NCI-H748 treated with DMSO at 0.1 percent for 48 hours (cell line): ENCODE data around the gene C2orf49.

Experiments used
- DNase-seq: peaks from one replicate; lab custom pipeline; 2025; lab: John Stamatoyannopoulos, UW

Gene C2orf49

DNA sequence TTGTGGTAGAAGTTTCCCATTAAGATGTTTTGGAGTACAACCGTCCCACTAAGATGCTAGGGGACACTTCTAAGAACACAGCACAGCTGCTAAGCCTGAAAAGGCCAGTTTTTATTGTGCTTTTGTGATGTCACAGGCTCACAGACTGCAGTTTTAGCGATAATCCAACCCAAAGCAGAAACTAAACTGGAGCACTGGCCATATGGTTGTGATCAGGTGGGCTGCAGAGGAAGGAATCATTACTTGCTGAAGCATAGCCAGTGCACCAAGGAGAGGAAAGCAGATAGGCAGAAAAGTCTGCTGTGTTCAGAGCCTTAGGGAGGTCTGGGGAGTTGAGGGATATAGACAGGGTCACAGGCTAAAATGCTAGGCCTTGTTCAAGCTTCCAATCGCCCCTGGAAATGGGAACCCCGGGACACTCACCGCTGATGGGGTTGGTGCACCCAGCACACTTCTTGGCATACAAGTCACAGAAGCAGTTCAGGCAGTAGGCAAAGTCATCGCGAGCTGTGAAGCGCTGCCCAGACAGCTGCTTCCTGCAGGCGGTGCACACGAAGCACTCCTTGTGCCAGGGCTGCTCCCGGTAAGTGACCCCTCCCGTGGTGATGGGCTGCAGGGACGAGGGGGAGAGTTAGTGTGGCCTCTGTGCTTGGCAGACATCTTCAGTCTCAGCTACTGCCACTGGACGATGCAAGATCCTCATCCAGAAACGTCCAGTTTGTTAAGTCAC is 25.7 kb downstream of the C2orf49 start:
- DNase-seq, result no peak

DNA sequence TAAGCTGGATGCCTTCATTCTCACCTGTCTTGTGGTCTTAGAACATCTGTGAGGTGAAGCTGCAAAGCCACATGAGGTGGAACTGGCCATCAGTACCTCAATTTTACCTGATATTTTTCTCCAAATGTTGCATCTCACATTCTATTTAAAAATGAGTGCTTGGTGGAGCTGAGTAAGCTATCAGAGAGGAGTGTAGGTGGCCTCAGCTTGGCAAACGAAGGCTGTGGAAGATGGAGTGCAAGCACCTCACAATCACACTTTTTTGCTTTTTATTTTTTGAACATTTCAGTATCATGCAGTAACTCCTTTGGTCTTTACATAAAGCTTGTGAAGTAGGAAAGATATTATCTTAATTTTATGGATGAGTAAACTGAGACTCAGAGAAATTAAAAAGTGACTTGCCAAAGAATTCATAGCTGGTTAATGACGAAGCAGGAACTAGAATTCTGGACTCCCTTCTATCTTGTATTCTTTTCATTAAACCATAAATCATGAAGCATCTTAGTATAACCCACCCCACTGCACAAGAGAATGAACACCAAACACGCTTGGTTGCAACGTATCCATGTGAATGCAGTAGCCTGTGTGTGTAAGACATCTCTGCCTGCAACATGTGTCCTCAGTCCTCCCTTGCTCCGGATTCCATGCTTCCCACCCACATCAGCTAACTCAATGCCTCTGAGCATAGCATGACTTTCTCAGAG is 27.2 kb downstream of the C2orf49 start:
- DNase-seq, result no peak

DNA sequence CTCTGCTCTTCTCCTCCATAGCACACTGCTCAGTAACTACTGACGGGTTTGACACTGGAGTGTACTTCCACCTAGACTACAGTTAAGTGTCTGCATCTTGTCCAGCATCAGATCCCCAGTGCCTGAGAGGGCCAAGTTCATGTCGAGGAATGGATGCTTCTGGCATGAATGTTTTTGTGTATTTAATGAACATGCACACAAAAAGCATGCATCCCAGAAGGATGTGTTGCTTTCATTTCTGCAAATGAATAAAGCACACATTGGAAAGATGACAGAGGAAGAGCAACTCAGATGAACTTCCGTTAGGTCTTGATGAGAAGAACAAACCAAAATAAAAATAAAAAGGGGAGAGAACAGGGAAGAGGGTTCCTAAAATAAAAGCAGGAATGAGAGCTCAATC is 27.9 kb downstream of the C2orf49 start:
- no peak for DNase-seq

DNA sequence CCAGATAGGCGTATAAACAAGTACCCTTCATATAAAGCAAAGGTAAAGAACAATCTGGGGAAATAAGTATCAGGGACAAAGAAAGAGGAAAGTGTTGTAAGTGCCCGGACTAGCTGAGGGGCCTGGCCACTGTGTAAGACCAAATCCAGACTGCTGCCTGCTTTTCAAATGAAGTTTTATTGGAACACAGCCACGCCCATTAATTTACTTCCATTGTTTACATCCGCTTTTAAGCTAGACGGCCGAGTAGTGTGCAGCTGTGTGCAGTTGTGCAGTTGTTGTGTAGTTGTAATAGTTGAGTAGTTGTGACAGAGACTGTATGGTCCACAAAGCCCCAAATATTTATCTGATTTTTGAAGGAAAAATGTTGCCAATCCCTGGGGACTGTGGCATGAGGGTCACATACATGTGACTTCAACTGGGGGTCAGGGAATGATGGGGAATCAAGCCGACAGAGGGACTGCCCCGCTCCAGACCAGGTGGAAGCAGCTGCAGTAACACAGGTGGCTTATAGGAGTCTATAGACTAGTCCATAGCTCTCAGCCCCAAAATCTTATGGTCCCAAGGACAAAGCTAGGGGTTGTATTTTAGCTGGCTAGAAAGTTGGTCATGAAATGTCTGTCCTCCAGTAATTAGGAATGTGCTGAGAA is 31.5 kb downstream of the C2orf49 start:
- no peak for DNase-seq

DNA sequence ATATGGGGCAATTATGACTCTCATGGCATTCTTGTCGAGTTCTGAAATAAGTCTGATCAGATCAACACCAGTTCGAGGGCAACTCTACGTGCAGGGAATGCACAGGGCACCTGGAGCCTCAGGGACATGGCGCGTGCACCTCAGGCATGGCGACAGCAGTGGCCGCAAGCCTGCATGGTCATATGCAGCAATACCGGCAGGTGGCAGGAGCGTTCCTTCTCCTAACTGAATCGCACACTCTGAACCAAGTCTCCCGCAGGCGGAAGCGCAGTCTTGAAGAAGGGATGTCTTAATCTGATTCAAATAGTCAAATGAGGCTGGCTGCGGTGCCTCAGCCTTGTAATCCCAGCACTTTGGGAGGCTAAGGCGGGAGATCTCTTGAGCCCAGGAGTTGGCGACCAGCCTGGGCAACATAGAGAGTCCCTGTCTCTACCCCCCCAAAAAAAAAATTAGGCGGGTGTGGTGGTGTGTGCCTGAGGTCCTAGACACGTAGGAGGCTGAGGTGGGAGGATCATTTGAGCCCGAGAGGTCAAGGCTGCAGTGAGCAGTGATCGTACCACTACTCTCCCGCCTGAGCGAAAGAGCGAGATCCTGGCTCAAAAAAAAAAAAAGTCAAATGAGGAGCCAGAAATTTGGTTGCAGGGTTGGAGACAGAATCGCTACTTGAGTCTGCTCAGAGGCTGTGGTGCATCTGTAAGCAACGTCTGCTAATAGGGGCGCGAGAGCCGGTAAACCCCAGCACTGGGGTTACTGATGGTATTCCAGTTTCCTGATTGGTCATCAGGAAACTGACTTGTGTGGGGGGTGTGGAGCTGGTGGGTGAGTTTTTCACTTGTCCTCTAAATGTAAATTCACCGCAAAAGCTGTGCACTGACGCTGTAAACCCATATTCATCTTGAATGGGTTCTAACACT is 32.7 kb downstream of the C2orf49 start:
- peak; percentile 29 for DNase-seq

DNA sequence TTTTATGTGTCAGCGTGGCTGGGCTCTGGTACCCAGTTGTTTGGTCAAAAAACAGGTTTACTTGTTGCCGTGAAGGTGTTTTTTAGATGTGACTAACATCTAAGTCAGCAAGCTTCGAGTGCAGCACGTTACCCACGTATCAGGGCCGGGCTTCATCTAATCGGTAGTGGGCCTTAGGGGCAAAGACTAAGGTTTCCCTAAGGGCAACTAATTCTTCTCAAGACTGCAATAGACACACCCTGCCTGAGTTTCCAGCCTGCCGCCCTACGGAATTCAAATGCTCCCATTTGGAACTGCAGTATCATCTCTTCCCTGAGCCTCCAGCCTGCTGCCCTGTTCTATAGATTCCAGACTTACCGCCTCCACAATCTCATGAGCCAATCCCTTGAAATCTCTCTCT is 33.8 kb downstream of the C2orf49 start:
- no peak for DNase-seq

DNA sequence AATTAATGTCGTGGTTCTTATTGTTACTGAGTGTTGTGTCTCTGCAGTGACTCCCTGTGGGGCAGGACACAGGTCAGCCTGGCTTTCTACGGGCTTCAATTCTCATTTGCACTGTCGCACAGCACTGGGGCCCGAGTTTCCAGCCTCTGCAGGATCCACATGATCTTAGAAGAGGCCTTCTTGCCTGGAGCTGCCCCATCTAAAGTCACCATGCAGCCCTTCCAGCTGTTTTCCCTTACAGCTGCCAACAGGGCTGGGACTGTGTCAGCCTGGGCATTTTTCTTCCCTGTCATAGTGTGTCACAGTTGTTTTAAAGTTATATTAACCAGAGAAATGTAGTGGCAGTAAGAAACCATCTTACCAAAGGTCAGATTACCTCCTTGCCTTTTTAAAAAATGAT is 34.5 kb downstream of the C2orf49 start:
- no peak for DNase-seq

DNA sequence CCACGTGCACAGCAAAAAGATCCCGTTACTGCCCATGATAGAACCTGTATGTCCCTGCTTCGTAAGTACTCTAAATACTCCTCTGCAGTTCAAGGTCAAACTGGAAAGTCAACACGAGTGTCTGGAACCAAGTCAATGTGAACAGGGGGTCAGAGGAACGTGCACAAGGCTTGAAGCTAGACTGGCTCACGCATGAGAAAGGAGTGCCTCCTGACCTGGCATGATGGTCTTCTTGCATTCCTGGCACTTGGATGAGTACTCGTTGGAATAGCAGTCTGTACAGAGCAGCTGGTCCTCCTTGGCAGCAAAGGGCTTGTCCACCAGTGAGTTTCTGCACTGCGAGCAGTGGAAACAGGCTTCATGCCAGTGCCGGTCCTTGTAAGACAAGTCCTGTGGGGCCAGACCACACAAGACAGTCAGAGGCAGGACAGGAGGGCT is 36.0 kb downstream of the C2orf49 start:
- no peak for DNase-seq

DNA sequence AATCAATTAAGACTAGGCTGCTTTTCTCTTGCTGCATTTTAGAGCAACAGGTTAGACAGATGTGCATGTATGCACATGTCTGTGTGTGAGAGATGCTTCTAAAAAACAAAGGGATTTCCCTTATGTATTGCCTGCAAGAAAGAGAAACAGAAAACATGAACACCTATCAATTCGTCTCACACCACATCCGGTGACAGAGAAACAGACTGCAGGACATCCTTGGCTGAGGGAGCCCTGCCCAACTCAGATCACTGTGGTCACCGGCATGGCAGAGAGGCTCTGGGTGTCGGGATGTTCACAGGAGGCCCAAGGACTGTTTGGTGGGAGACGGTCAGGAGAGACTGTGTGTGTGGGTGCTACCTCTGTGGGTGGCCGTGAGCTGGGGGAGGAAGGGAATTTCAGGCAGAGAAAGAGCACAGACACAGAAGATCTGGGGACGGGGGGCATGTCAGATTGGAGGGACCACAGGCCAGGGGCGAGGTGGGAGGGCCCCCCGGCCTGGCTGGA is 36.6 kb downstream of the C2orf49 start:
- no peak for DNase-seq

DNA sequence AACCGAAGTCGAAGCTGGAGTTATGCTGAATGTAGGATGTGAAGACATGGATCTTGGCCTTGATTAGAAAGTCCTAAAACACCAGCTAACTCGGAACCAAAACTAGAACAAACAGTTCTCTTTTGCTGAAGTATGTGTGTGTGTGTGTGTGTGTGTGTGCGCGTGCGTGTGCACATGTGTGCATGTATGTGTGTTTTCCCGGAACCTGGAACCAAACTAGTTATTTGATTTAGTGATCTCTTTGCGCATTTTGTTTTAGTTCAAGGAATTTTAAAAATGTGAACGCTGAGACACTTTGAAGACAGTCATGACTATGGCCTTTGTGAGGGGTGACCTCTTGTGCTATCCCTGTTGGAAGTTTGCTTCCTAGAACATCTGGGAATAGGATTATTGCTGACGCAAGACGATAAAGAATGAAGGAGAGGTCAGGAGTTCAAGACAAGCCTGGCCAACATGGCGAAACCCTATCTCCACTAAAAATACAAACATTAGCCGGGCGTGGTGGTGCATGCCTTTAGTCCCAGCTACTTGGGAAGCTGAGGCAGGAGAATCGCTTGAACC is 37.7 kb downstream of the C2orf49 start:
- no peak for DNase-seq

DNA sequence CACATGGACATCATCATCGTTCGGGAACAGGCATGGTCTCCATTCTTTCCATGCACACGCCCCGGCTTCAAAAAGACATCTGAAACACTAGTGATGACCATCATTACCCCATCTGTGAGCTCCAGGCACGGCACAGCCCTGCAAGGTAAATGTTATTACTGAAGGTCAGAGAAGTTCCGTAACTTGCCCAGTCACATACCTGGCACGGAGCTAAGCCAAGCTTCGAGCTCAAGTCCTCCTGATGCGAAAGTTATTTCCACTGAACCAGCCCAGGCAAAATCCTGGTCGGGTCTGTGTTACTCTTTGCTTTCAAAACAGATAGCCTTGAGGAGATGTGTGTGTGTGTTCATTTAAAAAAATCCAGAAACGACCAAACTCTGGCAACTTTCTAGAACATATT is 38.7 kb downstream of the C2orf49 start:
- no peak for DNase-seq

DNA sequence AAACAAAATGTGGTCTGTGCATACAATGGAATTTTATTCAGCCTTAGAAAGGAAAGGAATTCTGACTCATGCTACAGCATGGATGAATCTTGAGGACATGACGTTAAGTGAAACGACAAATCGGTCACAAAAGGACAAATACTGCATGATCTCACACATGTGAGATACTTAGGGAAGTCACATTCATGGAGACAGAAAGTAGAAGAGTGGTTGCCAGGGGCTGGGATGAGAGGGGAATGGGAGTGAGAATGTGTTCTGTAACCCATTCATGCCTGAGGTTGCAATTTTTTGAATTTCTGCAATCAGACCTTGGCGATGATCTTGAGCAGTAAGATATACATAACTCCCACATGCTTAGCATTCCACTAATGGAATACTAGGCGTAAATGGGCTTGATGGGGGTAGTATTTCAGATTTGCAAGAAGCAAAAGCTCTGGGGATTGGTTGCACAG is 39.5 kb downstream of the C2orf49 start:
- DNase-seq, result no peak

DNA sequence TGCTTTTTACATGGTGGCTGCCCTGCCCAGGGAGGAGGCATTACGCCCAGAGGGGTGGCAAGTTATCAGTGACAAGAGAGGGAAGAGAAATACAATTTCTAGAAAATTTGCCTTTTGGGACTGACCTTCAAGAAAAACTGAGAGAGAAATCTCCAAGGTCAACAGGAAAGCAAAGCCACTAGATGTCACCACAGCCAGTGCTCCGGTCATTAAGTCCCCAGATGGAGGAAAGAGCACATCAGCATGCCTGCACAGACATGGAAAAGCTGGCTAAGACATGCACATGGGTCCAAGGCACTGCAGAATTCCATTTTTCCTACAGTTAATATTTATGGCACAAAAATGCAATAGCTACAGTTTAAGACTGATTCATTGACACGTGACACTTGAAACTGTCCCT is 40.5 kb downstream of the C2orf49 start:
- no peak for DNase-seq

DNA sequence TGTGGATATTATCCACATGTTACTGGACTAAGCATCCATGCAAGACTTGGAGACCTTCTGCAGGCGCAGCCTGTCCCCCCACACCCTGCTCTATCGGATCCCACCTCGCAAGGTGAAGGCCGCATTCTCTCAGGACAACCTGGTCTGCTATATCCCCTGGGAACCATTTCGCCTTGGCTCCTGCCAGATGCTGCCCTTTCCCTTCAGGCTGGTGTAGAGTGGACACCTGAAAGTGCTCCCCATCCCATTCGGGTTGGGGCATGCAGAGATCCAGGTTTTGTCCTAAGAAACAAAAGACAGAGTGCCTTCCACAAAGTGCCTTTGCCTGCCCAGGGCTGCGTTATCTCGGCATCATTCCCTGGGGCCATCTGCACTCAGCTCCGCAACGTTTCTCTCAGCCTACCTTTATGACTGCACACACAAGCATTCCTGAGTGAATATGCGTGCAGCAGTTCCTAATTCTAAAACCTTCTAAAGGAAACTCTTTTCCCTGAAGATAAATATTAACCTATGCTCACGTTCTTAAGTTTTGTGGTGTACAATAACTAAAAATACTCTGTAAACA is 41.0 kb downstream of the C2orf49 start:
- DNase-seq, result no peak

DNA sequence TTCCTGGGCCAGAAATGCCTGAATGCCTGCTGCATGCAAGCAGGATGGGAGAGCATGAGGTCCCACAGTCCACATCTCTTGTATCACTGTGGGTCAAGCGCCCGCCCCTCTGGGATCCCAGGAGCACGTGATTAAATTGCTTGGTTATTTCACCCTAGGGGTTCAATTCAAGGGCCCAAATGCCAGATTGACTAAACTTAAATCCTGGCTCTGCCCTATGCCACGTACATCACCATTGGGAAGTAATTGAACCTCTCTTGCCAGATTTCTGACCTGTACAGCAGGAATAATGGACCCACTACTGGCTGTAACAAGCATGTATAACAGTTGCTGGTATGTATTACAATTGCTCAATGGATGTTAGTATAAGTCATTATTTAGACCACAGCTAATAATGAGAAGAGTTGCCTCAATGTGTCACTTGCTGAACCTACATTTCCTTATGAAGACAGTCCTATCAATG is 41.6 kb downstream of the C2orf49 start:
- no peak for DNase-seq

DNA sequence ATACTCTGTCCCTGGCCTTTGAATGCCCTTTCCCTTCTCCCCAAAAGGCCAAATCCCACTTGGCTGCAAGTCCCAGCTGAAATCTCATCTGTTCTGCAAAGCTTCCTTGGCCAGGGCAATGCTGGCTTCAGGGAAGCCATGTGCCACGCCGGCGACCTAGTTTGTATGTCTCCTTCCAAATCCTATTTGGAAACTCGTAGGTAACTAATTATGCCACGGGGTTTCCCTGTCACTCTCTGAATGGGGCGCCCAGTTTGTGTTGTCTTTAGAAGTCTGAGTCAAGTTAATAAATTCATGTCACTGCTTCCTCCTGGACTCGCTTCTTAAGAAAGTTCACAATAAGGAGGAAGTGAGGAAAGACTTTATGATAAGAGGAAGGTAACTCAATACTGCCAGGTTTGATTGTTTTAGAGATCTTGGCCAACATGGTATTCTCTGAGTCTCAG is 42.4 kb downstream of the C2orf49 start:
- no peak for DNase-seq

DNA sequence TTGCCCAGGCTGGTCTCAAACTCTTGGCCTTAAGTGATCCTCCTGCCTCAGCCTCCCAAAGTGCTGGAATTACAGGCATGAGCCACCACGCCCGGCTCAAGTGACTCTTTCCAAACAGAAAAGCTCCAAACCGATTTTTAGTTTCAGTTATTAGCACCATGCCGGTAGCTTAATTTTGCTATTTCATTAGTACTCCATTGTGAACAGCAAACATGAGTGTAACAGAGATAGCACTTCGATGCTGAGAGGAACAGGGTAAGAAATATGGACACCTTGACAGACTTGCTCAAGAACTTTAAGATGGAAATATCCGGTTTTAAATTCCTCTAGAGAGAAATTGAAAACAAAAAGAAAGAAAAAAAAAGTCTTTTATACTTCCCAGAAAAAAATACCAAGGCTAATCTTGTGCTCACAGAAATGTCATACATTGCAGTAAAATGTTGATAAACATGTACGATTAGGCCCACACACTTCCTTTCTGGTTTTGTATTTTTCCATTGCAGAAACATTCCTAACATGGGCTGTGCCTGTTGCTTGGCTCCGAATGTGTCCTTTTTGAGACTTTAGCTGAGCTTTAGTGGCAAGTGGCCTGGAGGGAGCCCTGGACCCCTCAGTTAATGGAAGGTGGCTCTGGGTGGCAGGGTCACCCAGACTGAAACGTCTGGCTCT is 43.2 kb downstream of the C2orf49 start:
- no peak for DNase-seq

DNA sequence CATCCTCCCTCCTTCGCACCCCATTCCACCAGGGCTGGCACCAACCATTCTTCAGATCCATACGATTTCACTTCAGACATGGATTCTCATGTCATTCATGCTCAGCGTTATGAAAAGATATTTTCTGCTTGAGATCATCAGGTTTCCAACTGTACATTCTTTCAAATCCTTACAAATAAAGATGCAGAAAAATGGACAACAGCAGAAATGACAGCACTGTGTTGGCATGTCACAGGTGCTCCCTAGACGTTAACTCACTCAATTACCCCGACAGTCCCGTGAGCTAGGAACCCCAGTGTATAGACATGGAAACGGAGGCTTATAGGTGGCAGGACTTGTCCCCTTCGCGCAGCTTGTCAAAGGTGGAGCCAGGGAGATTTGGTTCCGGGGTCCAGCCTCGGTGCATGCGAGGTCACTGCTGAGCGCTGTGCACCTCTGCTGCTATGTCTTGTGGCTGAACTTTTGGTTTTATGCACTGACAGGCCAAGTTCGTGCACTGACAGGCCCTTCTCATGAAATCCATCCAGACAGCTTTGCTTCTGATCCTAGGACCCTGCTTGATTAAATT is 43.8 kb downstream of the C2orf49 start:
- no peak for DNase-seq

DNA sequence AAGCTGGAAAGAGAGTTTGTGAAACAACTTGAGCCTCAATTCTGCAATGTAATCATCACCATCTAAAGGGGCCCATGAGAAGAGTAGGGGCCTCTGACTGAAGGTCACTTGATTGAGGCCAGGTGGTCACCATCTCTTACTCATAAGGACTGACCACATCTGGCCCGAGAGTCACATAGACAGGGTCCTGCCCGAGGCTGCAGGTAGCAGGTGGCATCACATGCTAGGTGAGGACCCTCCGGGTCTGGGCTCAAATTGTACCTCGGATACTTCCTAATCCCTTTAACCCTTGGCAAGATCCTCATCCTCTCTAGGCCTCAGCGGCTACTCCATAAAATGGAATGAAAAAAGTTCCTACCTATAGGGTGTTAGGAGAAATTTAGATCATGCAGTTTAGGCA is 44.8 kb downstream of the C2orf49 start:
- DNase-seq, result no peak
